HUES48 (cell line): ENCODE results near the gene DCTN2.
A peak's percentile ranks its signal among the peaks of the same experiment; 100 is the strongest.

Experiments used
- H3K27ac ChIP-seq: one replicate; pipeline ENCODE4 v1.7.0; 2013; ENCODE audit warnings: low read depth, low read length, inconsistent platforms
- H3K27me3 ChIP-seq: 2 replicates; pipeline ENCODE4 v1.6.1; 2013; ENCODE audit warnings: mild to moderate bottlenecking, low read length; ENCODE audit not compliant: control insufficient read depth, insufficient read depth
- H3K36me3 ChIP-seq: 2 replicates; pipeline ENCODE4 v1.6.1; 2013; ENCODE audit warnings: low read length; ENCODE audit not compliant: control insufficient read depth, insufficient read depth
- H3K4me1 ChIP-seq: 2 replicates; pipeline ENCODE4 v1.6.1; 2013; ENCODE audit warnings: mild to moderate bottlenecking, low read length; ENCODE audit not compliant: control insufficient read depth, insufficient read depth
- H3K4me3 ChIP-seq: 2 replicates; pipeline ENCODE4 v1.5.1; 2013; ENCODE audit warnings: mild to moderate bottlenecking, low read depth, low read length
- H3K9ac ChIP-seq: 2 replicates; pipeline ENCODE4 v1.6.1; 2013; ENCODE audit warnings: mild to moderate bottlenecking, low read depth, low read length, moderate library complexity
- H3K9me3 ChIP-seq: 2 replicates; pipeline ENCODE4 v1.6.1; 2013; ENCODE audit warnings: low read length; ENCODE audit not compliant: control insufficient read depth, insufficient read depth

DCTN2 gene

GRCh38 chr12:57526477-57527126 lies 20.4 kb downstream of the DCTN2 start:
- Histone ChIP-seq H3K4me1 (peaks cover 10% of the 10 kb centered on the region), H3K9ac (no peak overlapping the region)

GRCh38 chr12:57525615-57526383 lies 21.2 kb downstream of the DCTN2 start:
- Histone ChIP-seq H3K36me3 (peaks cover 52% of the 10 kb centered on the region), H3K9me3 (no peaks in the 10 kb centered on the region), H3K27me3 (no peaks in the 10 kb centered on the region), H3K9ac (no peak overlapping the region), H3K4me3 (no peak overlapping the region), H3K4me1 (peaks cover 15% of the 10 kb centered on the region), H3K27ac (no peak overlapping the region)

More at GRCh38 chr12:57526477-57527126, 20.4 kb downstream of the DCTN2 start:
- no peaks in the 10 kb centered on the region for H3K9me3 ChIP-seq
- peaks cover 60% of the 10 kb centered on the region for H3K36me3 ChIP-seq
- H3K4me3 ChIP-seq: no peak overlapping the region
- no peak overlapping the region for H3K27ac ChIP-seq
- no peaks in the 10 kb centered on the region for H3K27me3 ChIP-seq

- no peaks in the 10 kb centered on the region for H3K9me3 ChIP-seq
- no peak overlapping the region for H3K27ac ChIP-seq
- no peaks in the 10 kb centered on the region for H3K27me3 ChIP-seq
- peaks cover 15% of the 10 kb centered on the region for H3K4me1 ChIP-seq
- H3K36me3 ChIP-seq: peaks cover 44% of the 10 kb centered on the region
- H3K4me3 ChIP-seq: no peak overlapping the region
- H3K9ac ChIP-seq: no peak overlapping the region
These were observed 22.0 kb downstream of the DCTN2 start for GRCh38 chr12:57524814-57525614.

- Histone ChIP-seq H3K36me3 (peaks cover 40% of the 10 kb centered on the region), H3K27ac (peak overlapping the region; percentile 74), H3K9me3 (no peaks in the 10 kb centered on the region), H3K9ac (peak overlapping the region; percentile 33; the same call in 1 of the 2 replicates), H3K4me3 (peak overlapping the region; percentile 74), H3K4me1 (peaks cover 20% of the 10 kb centered on the region), H3K27me3 (no peaks in the 10 kb centered on the region)
These were observed 23.0 kb downstream of the DCTN2 start for GRCh38 chr12:57523706-57524614.

- peaks cover 40% of the 10 kb centered on the region for H3K36me3 ChIP-seq
- H3K4me3 ChIP-seq: peak overlapping the region; percentile 74
- peak overlapping the region; percentile 95 for H3K27ac ChIP-seq
- H3K27me3 ChIP-seq: no peaks in the 10 kb centered on the region
- peaks cover 20% of the 10 kb centered on the region for H3K4me1 ChIP-seq
- no peaks in the 10 kb centered on the region for H3K9me3 ChIP-seq
- H3K9ac ChIP-seq: peak overlapping the region; percentile 33
These were observed 23.9 kb downstream of the DCTN2 start for GRCh38 chr12:57522887-57523705.

GRCh38 chr12:57522011-57522886 lies 24.7 kb downstream of the DCTN2 start, which contains the start of gene MBD6:
Gene MBD6, plus strand, starts transcription at chr12:57522824. Its CDS starts 1,480 bp downstream, at chr12:57524304.
- peak within 1 kb of the TSS; percentile 33 for H3K9ac ChIP-seq
- peak within 1 kb of the TSS; percentile 95 for H3K27ac ChIP-seq
- H3K4me1 ChIP-seq: peaks cover 20% of the 10 kb centered on the region
- H3K36me3 ChIP-seq: peaks cover 41% of the 10 kb centered on the region
- no peaks in the 10 kb centered on the region for H3K9me3 ChIP-seq
- H3K27me3 ChIP-seq: no peaks in the 10 kb centered on the region
- H3K4me3 ChIP-seq: peak within 1 kb of the TSS; percentile 74

- Histone ChIP-seq H3K4me3 (peak overlapping the region; percentile 74), H3K27me3 (no peaks in the 10 kb centered on the region), H3K4me1 (peaks cover 20% of the 10 kb centered on the region), H3K27ac (peak overlapping the region; percentile 95), H3K9me3 (no peaks in the 10 kb centered on the region), H3K9ac (no peak overlapping the region; the same call in 1 of the 2 replicates), H3K36me3 (peaks cover 41% of the 10 kb centered on the region)
These were observed 25.4 kb downstream of the DCTN2 start for GRCh38 chr12:57521525-57522010.

- peaks cover 20% of the 10 kb centered on the region for H3K4me1 ChIP-seq
- H3K9me3 ChIP-seq: no peaks in the 10 kb centered on the region
- peak within 1 kb of the TSS; percentile 92 for H3K4me3 ChIP-seq
- H3K9ac ChIP-seq: peak within 1 kb of the TSS; percentile 93
- H3K36me3 ChIP-seq: peaks cover 50% of the 10 kb centered on the region
- H3K27me3 ChIP-seq: no peaks in the 10 kb centered on the region
- peak within 1 kb of the TSS; percentile 99 for H3K27ac ChIP-seq
These were observed 26.8 kb downstream of the DCTN2 start, which contains the start of gene DDIT3 for GRCh38 chr12:57520053-57520818. Gene DDIT3, minus strand, starts transcription at chr12:57520514. Its CDS starts 3,108 bp downstream, at chr12:57517406.
